ENCODE measurements around the gene DHCR24.

The DHCR24 gene

GRCh38 chr1:54846301-54846700 is 40.7 kb downstream of the DHCR24 start:
- DNase-seq (ENCODE audit: low spot score), result no peak

- no peak for DNase-seq (ENCODE audit: low spot score)
These were observed 41.2 kb downstream of the DHCR24 start for GRCh38 chr1:54845772-54846171.

GRCh38 chr1:54844564-54844963 is 42.4 kb downstream of the DHCR24 start:
- no peak for DNase-seq (ENCODE audit: low spot score)

GRCh38 chr1:54843449-54843848 is 43.5 kb downstream of the DHCR24 start:
- no peak for DNase-seq (ENCODE audit: low spot score)

- no peak for DNase-seq (ENCODE audit: low spot score)
These were observed 44.0 kb downstream of the DHCR24 start for GRCh38 chr1:54842963-54843362.

- DNase-seq (ENCODE audit: low spot score), result no peak
These were observed 44.6 kb downstream of the DHCR24 start for GRCh38 chr1:54842206-54842915.

- DNase-seq (ENCODE audit: low spot score), result no peak
These were observed 47.2 kb downstream of the DHCR24 start for GRCh38 chr1:54839824-54840223.

GRCh38 chr1:54838565-54839180 is 48.3 kb downstream of the DHCR24 start:
- DNase-seq (ENCODE audit: low spot score), result no peak

- DNase-seq (ENCODE audit: low spot score), result no peak
These were observed 49.8 kb downstream of the DHCR24 start for GRCh38 chr1:54837002-54837853.

- DNase-seq (ENCODE audit: low spot score), result no peak
These were observed 50.4 kb downstream of the DHCR24 start for GRCh38 chr1:54836594-54836993.

GRCh38 chr1:54835970-54836369 is 51.0 kb downstream of the DHCR24 start:
- no peak for DNase-seq (ENCODE audit: low spot score)

GRCh38 chr1:54835131-54835898 is 51.7 kb downstream of the DHCR24 start:
- DNase-seq (ENCODE audit: low spot score), result no peak

- DNase-seq (ENCODE audit: low spot score), result no peak
These were observed 52.9 kb downstream of the DHCR24 start for GRCh38 chr1:54834007-54834541.

- no peak for DNase-seq (ENCODE audit: low spot score)
These were observed 53.9 kb downstream of the DHCR24 start for GRCh38 chr1:54833121-54833520.

- no peak for DNase-seq (ENCODE audit: low spot score)
These were observed 60.7 kb downstream of the DHCR24 start for GRCh38 chr1:54826226-54826816.

- no peak for DNase-seq (ENCODE audit: low spot score)
These were observed 61.3 kb downstream of the DHCR24 start for GRCh38 chr1:54825696-54826095.

- DNase-seq (ENCODE audit: low spot score), result no peak
These were observed 63.3 kb downstream of the DHCR24 start for GRCh38 chr1:54823670-54824069.

- DNase-seq (ENCODE audit: low spot score), result no peak
These were observed 67.3 kb downstream of the DHCR24 start for GRCh38 chr1:54819733-54820132.

GRCh38 chr1:54819195-54819536 is 67.8 kb downstream of the DHCR24 start:
- DNase-seq (ENCODE audit: low spot score), result no peak

- DNase-seq (ENCODE audit: low spot score), result no peak
These were observed 68.4 kb downstream of the DHCR24 start for GRCh38 chr1:54818461-54819194.

GRCh38 chr1:54816951-54817350 is 70.0 kb downstream of the DHCR24 start:
- no peak for DNase-seq (ENCODE audit: low spot score)
